CD8-positive, alpha-beta memory T cell (primary cell): ENCODE results near the gene CCDC61. TPM values are rescaled to one million over a fixed set of nuclear protein-coding genes. Genes with fewer than 3 reads are reported as not detected.

Source experiments
- CTCF ChIA-PET: fragments of 350-600 bp; sonication (Branson Sonifier 250); formaldehyde crosslinking; loops from one replicate; lab custom pipeline; 2021; ENCODE audit warnings: antibody characterized with exemption; lab: Charles Lee
- POLR2A ChIA-PET: fragments of 350-600 bp; sonication (Branson Sonifier 250); formaldehyde crosslinking; loops from one replicate; lab custom pipeline; 2021; ENCODE audit warnings: antibody characterized with exemption; lab: Charles Lee
- DNase-seq, 5 donors: peaks; one replicate each; pipeline versions ENCODE4 v3.0.0 to v3.0.0-alpha.2; 2020 to 2022; ENCODE audit warnings: mixed read lengths in 1 of 5
- H3K27ac ChIP-seq: one replicate; pipeline ENCODE4 v1.7.0; 2013; ENCODE audit warnings: low read depth, mild to moderate bottlenecking, low read length, moderate library complexity
- H3K27me3 ChIP-seq: 2 replicates; pipeline ENCODE4 v1.7.0; 2013; ENCODE audit warnings: low read length, mild to moderate bottlenecking; ENCODE audit not compliant: insufficient read depth, poor library complexity, severe bottlenecking
- H3K36me3 ChIP-seq: 2 replicates; pipeline ENCODE4 v1.7.0; 2013; ENCODE audit warnings: mild to moderate bottlenecking, low read length, moderate library complexity; ENCODE audit not compliant: insufficient read depth
- H3K4me1 ChIP-seq: 2 replicates; pipeline ENCODE4 v1.7.0; 2013; ENCODE audit warnings: mild to moderate bottlenecking, low read length, moderate library complexity; ENCODE audit not compliant: insufficient read depth
- H3K4me3 ChIP-seq: 2 replicates; pipeline ENCODE4 v1.7.0; 2013; ENCODE audit warnings: mild to moderate bottlenecking, low read length
- H3K9me3 ChIP-seq: 2 replicates; pipeline ENCODE4 v1.7.0; 2013; ENCODE audit warnings: mild to moderate bottlenecking, low read length
- H3K27ac Mint-ChIP-seq, 8 donors: one replicate each; pipeline ENCODE4 v1.8.0; 2020 to 2021; ENCODE audit warnings: mixed read lengths in 8 of 8, mild to moderate bottlenecking in 6 of 8, inconsistent platforms in 3 of 8, moderate library complexity in 3 of 8
- H3K27me3 Mint-ChIP-seq, 2 donors: one replicate each; pipeline ENCODE4 v1.8.0; 2020 to 2021; ENCODE audit warnings: mixed read lengths in 2 of 2, mild to moderate bottlenecking in 1 of 2, moderate library complexity in 1 of 2
- H3K36me3 Mint-ChIP-seq, 3 donors: one replicate each; pipeline ENCODE4 v1.8.0; 2020 to 2021; ENCODE audit warnings: mixed read lengths in 3 of 3, inconsistent platforms in 1 of 3, mild to moderate bottlenecking in 1 of 3
- H3K4me1 Mint-ChIP-seq, 3 donors: one replicate each; pipeline ENCODE4 v1.8.0; 2020 to 2021; ENCODE audit warnings: mixed read lengths in 3 of 3, inconsistent platforms in 1 of 3, mild to moderate bottlenecking in 1 of 3
- H3K4me3 Mint-ChIP-seq, 7 donors: one replicate each; pipeline ENCODE4 v1.8.0; 2020 to 2021; ENCODE audit warnings: mixed read lengths in 7 of 7, mild to moderate bottlenecking in 6 of 7, moderate library complexity in 4 of 7, inconsistent platforms in 2 of 7
- H3K9me3 Mint-ChIP-seq, 5 donors: one replicate each; pipeline ENCODE4 v1.8.0; 2020 to 2022; ENCODE audit warnings: mixed read lengths in 5 of 5, mild to moderate bottlenecking in 3 of 5, moderate library complexity in 2 of 5, inconsistent platforms in 1 of 5
- polyA plus RNA-seq: library from polyadenylated mRNA; unstranded; fragments of 300-500 nt; fragmentation: Illumina TruSeq; gene quantifications from one replicate; pipeline ENCODE4 v1.2.3, GENCODE V29; 2021
- total RNA-seq, 2 experiments: library from RNA; stranded (reverse); gene quantifications; one replicate each; pipeline ENCODE4 v1.2.3, GENCODE V29; 2021

Gene CCDC61
- total and polyA plus RNA-seq, 3 experiments from 2014 or later, result 13.8 to 23.3 (median 20.0) TPM

DNA sequence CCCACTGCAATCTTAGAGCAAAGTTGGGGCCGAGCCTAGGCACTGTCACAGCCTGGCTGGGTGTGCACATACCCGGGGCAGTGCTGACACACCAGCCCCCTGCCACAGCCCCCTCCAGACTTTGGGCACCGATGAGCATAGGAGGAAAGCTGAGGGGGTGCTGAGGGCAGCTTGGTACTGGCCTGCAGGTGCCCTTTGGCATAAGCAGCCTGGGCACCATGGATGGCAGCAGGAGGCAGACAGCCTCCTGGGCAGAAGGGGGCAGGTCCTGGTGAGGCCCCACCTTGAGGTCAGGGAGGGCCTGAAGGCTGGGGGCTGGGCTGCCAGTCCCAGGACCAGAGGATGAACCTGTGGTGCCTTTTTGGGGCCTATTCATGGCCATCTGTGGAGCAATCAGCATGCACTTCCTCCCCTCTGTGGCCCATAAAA lies 37.3 kb downstream of the CCDC61 start:
- Mint-ChIP-seq H3K27me3 (peaks cover 26 to 42% of the 10 kb centered on the region in 2 donors), H3K9me3 (peaks cover 0 to 3% (median 0%) of the 10 kb centered on the region in 5 donors), H3K27ac (no peak overlapping the region), H3K36me3 (peaks cover 0 to 3% (median 0%) of the 10 kb centered on the region in 3 donors), H3K4me1 (peaks cover 3 to 5% (median 4%) of the 10 kb centered on the region in 3 donors), H3K4me3 (no peak overlapping the region)
- ChIA-PET POLR2A (interaction anchor here (0.5 kb wide), 1 partner anchor 199 kb away, joined by 3 read pairs; no protein-coding TSS in a partner anchor), CTCF (no interaction called here)
- Histone ChIP-seq H3K36me3 (no peaks in the 10 kb centered on the region), H3K4me3 (no peak overlapping the region), H3K4me1 (peaks cover 5% of the 10 kb centered on the region), H3K9me3 (no peaks in the 10 kb centered on the region), H3K27me3 (no peaks in the 10 kb centered on the region), H3K27ac (no peak overlapping the region)
- DNase-seq, result no peak

GRCh38 chr19:46033401-46033800 lies 38.1 kb downstream of the CCDC61 start:
- H3K4me3 Mint-ChIP-seq, result no peak overlapping the region
- no peaks in the 10 kb centered on the region for H3K27me3 ChIP-seq
- H3K27me3 Mint-ChIP-seq, result peaks cover 26 to 39% of the 10 kb centered on the region in 2 donors
- H3K4me3 ChIP-seq, result no peak overlapping the region
- no peaks in the 10 kb centered on the region for H3K9me3 ChIP-seq
- ChIA-PET CTCF (interaction anchor here (1.1 kb wide), 1 partner anchor 233 kb away, joined by 5 read pairs; no protein-coding TSS in a partner anchor), POLR2A (interaction anchor here (0.7 kb wide), 1 partner anchor 15 kb away, joined by 3 read pairs; no protein-coding TSS in a partner anchor)
- H3K4me1 Mint-ChIP-seq, result peaks cover 3 to 5% (median 4%) of the 10 kb centered on the region in 3 donors
- H3K27ac Mint-ChIP-seq, result no peak overlapping the region
- peaks cover 0 to 3% (median 0%) of the 10 kb centered on the region in 5 donors for H3K9me3 Mint-ChIP-seq
- H3K36me3 Mint-ChIP-seq, result peaks cover 0 to 3% (median 0%) of the 10 kb centered on the region in 3 donors
- no peak for DNase-seq
- no peak overlapping the region for H3K27ac ChIP-seq
- H3K4me1 ChIP-seq, result peaks cover 5% of the 10 kb centered on the region
- H3K36me3 ChIP-seq, result no peaks in the 10 kb centered on the region

DNA sequence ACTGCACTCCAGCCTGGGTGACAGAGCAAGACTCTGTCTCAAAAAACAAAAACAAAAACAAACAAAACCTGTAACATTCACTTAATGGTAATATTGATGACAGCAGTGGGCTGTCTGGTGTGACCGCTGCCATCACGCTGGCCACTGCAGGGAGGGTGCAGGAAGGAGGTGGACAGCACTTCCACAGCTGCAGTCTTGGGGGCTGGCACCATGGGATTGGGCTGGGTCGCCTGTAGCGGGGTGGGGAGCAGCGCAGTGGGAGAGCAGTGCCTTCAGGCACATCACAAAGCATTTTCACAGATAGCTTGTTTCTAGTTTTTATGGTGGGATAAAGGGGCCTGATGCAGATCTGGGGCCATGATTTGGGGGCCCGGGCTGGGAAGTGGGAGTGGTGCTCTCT lies 40.3 kb downstream of the CCDC61 start:
- H3K27ac Mint-ChIP-seq, result no peak overlapping the region
- peaks cover 0 to 3% (median 0%) of the 10 kb centered on the region in 5 donors for H3K9me3 Mint-ChIP-seq
- no peaks in the 10 kb centered on the region for H3K4me1 ChIP-seq
- H3K4me3 ChIP-seq, result no peak overlapping the region
- CTCF ChIA-PET, result no interaction called here
- no peak for DNase-seq
- H3K36me3 Mint-ChIP-seq, result peaks cover 0 to 1% (median 0%) of the 10 kb centered on the region in 3 donors
- H3K27ac ChIP-seq, result no peak overlapping the region
- H3K27me3 Mint-ChIP-seq, result peaks cover 24 to 38% of the 10 kb centered on the region in 2 donors
- no peaks in the 10 kb centered on the region for H3K4me1 Mint-ChIP-seq
- no peak overlapping the region for H3K4me3 Mint-ChIP-seq
- no peaks in the 10 kb centered on the region for H3K36me3 ChIP-seq
- H3K27me3 ChIP-seq, result peaks cover 9% of the 10 kb centered on the region
- H3K9me3 ChIP-seq, result no peaks in the 10 kb centered on the region
- POLR2A ChIA-PET, result no interaction called here

- DNase-seq, result no peak
- POLR2A ChIA-PET, result no interaction called here
Measured at GRCh38 chr19:46035986-46036743, 40.9 kb downstream of the CCDC61 start.

DNA sequence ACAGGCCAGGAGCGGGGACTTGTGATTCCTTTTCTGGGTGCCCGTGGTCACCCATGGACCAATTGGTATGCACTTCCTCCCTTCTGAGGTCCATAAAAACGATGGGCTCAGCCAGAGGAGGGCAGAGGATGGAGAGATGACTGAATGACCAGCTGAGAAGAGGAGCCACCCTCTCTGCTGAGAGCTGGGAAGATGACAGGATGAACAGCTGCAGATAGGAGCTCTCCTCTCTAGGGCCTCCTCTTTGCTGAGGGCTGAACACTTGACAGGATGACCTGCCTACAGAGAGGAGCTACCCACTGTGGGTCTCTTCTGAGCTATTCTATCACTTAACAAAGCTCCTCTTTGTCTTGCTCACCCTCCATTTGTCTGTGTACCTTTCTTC lies 41.5 kb downstream of the CCDC61 start:
- H3K27ac Mint-ChIP-seq, result no peak overlapping the region
- no peak for DNase-seq
- Histone ChIP-seq H3K27ac (no peak overlapping the region), H3K9me3 (no peaks in the 10 kb centered on the region), H3K27me3 (peaks cover 11% of the 10 kb centered on the region), H3K4me1 (no peaks in the 10 kb centered on the region), H3K36me3 (no peaks in the 10 kb centered on the region), H3K4me3 (no peak overlapping the region)
- H3K36me3 Mint-ChIP-seq, result peaks cover 0 to 5% (median 0%) of the 10 kb centered on the region in 3 donors
- H3K4me1 Mint-ChIP-seq, result no peaks in the 10 kb centered on the region
- peaks cover 35 to 42% of the 10 kb centered on the region in 2 donors for H3K27me3 Mint-ChIP-seq
- H3K4me3 Mint-ChIP-seq, result no peak overlapping the region
- POLR2A ChIA-PET, result no interaction called here
- peaks cover 0 to 3% (median 0%) of the 10 kb centered on the region in 5 donors for H3K9me3 Mint-ChIP-seq
- CTCF ChIA-PET, result interaction anchor here (1.2 kb wide), 1 partner anchor 9 kb away, joined by 5 read pairs; no protein-coding TSS in a partner anchor

More at GRCh38 chr19:46035986-46036743, 40.9 kb downstream of the CCDC61 start:
- H3K36me3 Mint-ChIP-seq, result peaks cover 0 to 5% (median 0%) of the 10 kb centered on the region in 3 donors
- H3K27me3 Mint-ChIP-seq, result peaks cover 30 to 39% of the 10 kb centered on the region in 2 donors
- H3K4me1 ChIP-seq, result no peaks in the 10 kb centered on the region
- H3K9me3 Mint-ChIP-seq, result peaks cover 0 to 3% (median 0%) of the 10 kb centered on the region in 5 donors
- CTCF ChIA-PET, result interaction anchor here (1.2 kb wide), 1 partner anchor 8 kb away, joined by 5 read pairs; no protein-coding TSS in a partner anchor
- no peaks in the 10 kb centered on the region for H3K36me3 ChIP-seq
- no peak overlapping the region for H3K27ac Mint-ChIP-seq
- no peaks in the 10 kb centered on the region for H3K4me1 Mint-ChIP-seq
- H3K4me3 Mint-ChIP-seq, result no peak overlapping the region
- no peak overlapping the region for H3K27ac ChIP-seq
- no peaks in the 10 kb centered on the region for H3K9me3 ChIP-seq
- H3K4me3 ChIP-seq, result no peak overlapping the region
- peaks cover 11% of the 10 kb centered on the region for H3K27me3 ChIP-seq

DNA sequence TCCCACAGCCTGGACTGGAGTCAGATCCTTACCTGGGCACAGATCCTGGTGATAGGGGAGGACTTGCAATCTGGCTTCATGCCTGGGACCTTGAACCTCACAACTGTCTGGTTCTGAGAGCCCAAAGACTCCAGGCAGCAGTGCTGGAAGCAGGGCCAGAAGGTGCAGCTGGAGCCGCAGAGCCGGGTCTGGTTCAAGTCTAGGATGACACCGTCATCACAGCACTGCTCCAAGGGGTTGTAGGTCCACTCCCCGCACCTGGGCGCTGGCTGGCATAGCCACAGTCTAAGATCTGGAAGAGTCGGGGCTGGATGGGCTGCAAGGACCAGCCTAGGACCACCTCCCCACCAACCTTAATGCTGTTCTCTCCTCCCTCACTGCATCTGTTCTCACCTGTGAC lies 44.9 kb downstream of the CCDC61 start:
- CTCF ChIA-PET, result interaction anchor here (0.6 kb wide), 1 partner anchor 94 kb away, joined by 3 read pairs; no protein-coding TSS in a partner anchor
- H3K27ac ChIP-seq, result no peak overlapping the region
- no peak overlapping the region for H3K4me3 ChIP-seq
- H3K4me1 ChIP-seq, result no peaks in the 10 kb centered on the region
- Mint-ChIP-seq H3K9me3 (peaks cover 0 to 7% (median 3%) of the 10 kb centered on the region in 5 donors), H3K36me3 (peaks cover 0 to 5% (median 0%) of the 10 kb centered on the region in 3 donors), H3K4me1 (no peaks in the 10 kb centered on the region), H3K27me3 (peaks cover 42 to 66% of the 10 kb centered on the region in 2 donors), H3K4me3 (no peak overlapping the region), H3K27ac (no peak overlapping the region)
- no peaks in the 10 kb centered on the region for H3K36me3 ChIP-seq
- H3K27me3 ChIP-seq, result peaks cover 22% of the 10 kb centered on the region
- no peak for DNase-seq
- H3K9me3 ChIP-seq, result no peaks in the 10 kb centered on the region
- POLR2A ChIA-PET, result no interaction called here

DNA sequence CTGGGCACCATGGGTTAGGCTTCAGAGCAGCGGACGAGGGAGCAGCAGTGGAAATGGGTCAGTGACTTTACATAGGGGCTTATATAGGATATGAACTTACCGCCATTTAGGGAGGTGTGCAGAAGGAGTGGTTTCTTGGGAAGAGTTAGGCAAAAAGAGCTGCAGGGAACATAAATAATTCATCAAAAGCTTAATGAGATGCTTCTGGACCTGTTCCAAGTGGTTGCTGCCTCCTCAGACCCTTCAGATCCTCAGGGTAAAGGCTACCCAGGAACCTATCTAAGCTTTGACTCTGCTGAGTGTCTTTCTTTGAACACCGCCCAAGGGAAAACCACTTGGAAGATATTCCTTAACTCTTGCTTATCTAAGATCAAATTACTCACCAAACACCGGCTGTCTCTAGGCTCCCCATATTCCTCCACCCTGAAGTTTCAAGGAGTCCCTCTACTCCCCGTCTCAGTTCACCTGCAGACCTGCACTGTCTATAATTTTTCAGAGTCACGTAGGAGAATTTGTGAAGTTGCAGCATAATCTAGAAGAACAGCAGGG lies 45.8 kb downstream of the CCDC61 start, which contains the start of gene IGFL4:
Gene IGFL4 (minus strand): TSS at position 51 of the 549 bp plus-strand sequence. CDS start 40 bp downstream, at position 11.
- no peak for DNase-seq
- Mint-ChIP-seq H3K9me3 (peaks cover 0 to 7% (median 3%) of the 10 kb centered on the region in 5 donors), H3K4me1 (no peaks in the 10 kb centered on the region), H3K36me3 (peaks cover 0 to 5% (median 0%) of the 10 kb centered on the region in 3 donors), H3K27ac (no peak within 1 kb of the TSS), H3K27me3 (peaks cover 44 to 70% of the 10 kb centered on the region in 2 donors), H3K4me3 (no peak within 1 kb of the TSS)
- no peaks in the 10 kb centered on the region for H3K4me1 ChIP-seq
- CTCF ChIA-PET, result interaction anchor here (0.6 kb wide), 1 partner anchor 95 kb away, joined by 3 read pairs; no protein-coding TSS in a partner anchor
- H3K36me3 ChIP-seq, result no peaks in the 10 kb centered on the region
- H3K27ac ChIP-seq, result no peak within 1 kb of the TSS
- no peaks in the 10 kb centered on the region for H3K9me3 ChIP-seq
- POLR2A ChIA-PET, result no interaction called here
- peaks cover 22% of the 10 kb centered on the region for H3K27me3 ChIP-seq
- no peak within 1 kb of the TSS for H3K4me3 ChIP-seq
